Hematopoietic multipotent progenitor cell treated with erythropoietin and hydrocortisone succinate and interleukin-3 and kit ligand, for 17 days (in vitro differentiated cells): ENCODE results near the gene PRDM7.
A peak's percentile ranks its signal among the peaks of the same experiment; 100 is the strongest.
"Not testable (repeated sequence)": the region's sequence is repeated elsewhere in the genome, so short reads cannot be mapped to it uniquely, and the experiment has no call there.

Experiments used
- DNase-seq: peaks from one replicate; pipeline ENCODE4 v3.0.0-alpha.2; 2015; ENCODE audit warnings: low spot score

The PRDM7 gene

GRCh38 chr16:90077240-90077756 is at the start of gene PRDM7:
PRDM7 (minus strand) TSS chr16:90077331; CDS start chr16:90075910, 1,421 bp downstream.
- DNase-seq: peak; percentile 81

GRCh38 chr16:90121846-90122245 is 44.7 kb upstream of the PRDM7 start:
- not testable (repeated sequence) for DNase-seq

GRCh38 chr16:90107617-90108016 is 30.5 kb upstream of the PRDM7 start:
- DNase-seq: not testable (repeated sequence)

GRCh38 chr16:90107060-90107459 is 29.9 kb upstream of the PRDM7 start:
- DNase-seq: not testable (repeated sequence)

GRCh38 chr16:90106271-90106670 is 29.1 kb upstream of the PRDM7 start:
- DNase-seq: peak; percentile 21

GRCh38 chr16:90104725-90105124 is 27.6 kb upstream of the PRDM7 start:
- not testable (repeated sequence) for DNase-seq

GRCh38 chr16:90102086-90102884 is 25.2 kb upstream of the PRDM7 start:
- DNase-seq: not testable (repeated sequence)

GRCh38 chr16:90101332-90101731 is 24.2 kb upstream of the PRDM7 start:
- DNase-seq: not testable (repeated sequence)

GRCh38 chr16:90100790-90101189 is 23.7 kb upstream of the PRDM7 start:
- not testable (repeated sequence) for DNase-seq

GRCh38 chr16:90100229-90100628 is 23.1 kb upstream of the PRDM7 start:
- not testable (repeated sequence) for DNase-seq

- DNase-seq: not testable (repeated sequence)
These were observed 21.8 kb upstream of the PRDM7 start for GRCh38 chr16:90098936-90099335.

- DNase-seq: not testable (repeated sequence)
These were observed 20.0 kb upstream of the PRDM7 start for GRCh38 chr16:90097010-90097684.

GRCh38 chr16:90094791-90095190 is 17.7 kb upstream of the PRDM7 start:
- not testable (repeated sequence) for DNase-seq

GRCh38 chr16:90094296-90094695 is 17.2 kb upstream of the PRDM7 start:
- not testable (repeated sequence) for DNase-seq

- not testable (repeated sequence) for DNase-seq
These were observed 16.7 kb upstream of the PRDM7 start for GRCh38 chr16:90093799-90094198.

GRCh38 chr16:90092781-90093180 is 15.7 kb upstream of the PRDM7 start:
- DNase-seq: not testable (repeated sequence)

GRCh38 chr16:90084215-90084950 is 7.3 kb upstream of the PRDM7 start:
- DNase-seq: no peak

- DNase-seq: no peak
These were observed 6.0 kb upstream of the PRDM7 start for GRCh38 chr16:90083139-90083538.

GRCh38 chr16:90081606-90081970 is 4.5 kb upstream of the PRDM7 start:
- DNase-seq: no peak

- DNase-seq: no peak
These were observed 1.4 kb upstream of the PRDM7 start for GRCh38 chr16:90078579-90078895.

- no peak for DNase-seq
These were observed 837 bp upstream of the PRDM7 start for GRCh38 chr16:90077757-90078578.
